GM19043 (cell line): Measurements from ENCODE around the gene NBAS.

Source experiments
- ATAC-seq: cut with Tn5 transposase; IDR thresholded peaks from one replicate; pipeline ENCODE4 v1.9.1; 2021; ENCODE audit warnings: low read depth; ENCODE audit not compliant: unreplicated experiment

The NBAS gene

DNA sequence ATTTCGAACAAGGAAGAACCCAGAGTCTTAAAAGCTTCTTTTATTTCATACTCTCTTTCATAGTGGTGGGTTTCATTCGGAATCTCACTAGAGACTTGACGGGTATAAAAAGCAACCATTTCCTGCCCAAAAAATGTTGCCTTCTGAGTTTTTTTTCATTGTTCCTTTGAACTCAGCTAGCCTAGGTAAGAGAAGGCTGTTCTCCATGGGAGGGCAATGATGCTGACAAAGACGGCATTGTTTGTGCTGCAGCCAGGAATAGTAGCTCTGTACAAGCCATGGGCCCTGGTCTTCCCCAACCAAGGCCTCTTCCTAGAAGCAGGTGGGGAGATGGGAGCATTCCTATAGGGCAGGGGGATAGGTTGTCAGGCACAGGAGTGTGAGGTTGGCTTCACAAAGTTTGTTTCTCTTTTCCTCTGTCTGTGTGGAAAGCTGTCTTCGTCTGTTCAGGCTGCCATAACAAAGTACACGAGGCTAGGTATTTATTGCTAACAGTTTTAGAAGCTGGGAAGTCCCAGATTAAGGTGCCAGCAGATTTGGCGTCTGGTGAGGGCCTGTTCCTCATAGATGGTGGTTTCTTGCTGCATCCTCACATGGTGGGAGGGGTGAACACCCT, 405.1 kb downstream of the NBAS start:
- ATAC-seq: no peak

DNA sequence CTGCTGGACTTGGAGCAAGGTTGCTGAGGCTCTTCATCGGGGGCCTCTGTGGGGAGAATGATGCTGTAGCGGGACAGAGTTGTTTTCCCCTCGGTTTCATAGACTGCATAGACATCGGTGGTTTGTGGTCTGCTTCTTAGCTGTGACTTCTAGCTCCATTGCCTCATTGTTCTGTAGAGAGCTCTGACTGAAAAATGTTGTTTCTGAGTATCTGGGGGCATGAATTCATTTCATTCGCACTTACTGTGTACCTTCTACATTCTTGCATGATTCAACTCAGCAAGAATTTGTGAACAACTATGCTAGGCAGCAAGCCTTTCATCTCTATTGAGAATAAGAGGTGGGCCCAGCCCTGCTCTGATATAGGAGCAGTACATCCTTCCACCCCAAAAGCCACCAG, 406.8 kb downstream of the NBAS start:
- ATAC-seq: no peak

DNA sequence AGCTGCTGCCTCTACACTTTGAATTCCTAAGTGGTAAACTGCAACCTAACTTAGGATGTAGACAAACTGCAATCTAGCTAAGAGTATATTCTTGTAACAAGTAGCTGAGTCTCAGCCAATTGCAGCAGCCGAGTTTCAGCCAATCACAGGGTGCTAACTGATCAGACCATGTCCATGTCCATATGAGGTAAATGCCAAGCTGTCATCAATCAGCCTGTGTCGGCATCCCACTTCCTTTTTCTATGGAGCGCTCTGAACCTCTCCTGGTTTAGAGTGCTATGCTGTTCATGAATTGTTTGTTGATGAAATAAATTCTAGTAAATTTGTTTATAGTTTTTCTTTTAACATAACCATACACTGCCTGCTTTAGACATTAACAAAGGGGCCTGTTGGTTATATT, 408.8 kb downstream of the NBAS start:
- ATAC-seq: no peak

DNA sequence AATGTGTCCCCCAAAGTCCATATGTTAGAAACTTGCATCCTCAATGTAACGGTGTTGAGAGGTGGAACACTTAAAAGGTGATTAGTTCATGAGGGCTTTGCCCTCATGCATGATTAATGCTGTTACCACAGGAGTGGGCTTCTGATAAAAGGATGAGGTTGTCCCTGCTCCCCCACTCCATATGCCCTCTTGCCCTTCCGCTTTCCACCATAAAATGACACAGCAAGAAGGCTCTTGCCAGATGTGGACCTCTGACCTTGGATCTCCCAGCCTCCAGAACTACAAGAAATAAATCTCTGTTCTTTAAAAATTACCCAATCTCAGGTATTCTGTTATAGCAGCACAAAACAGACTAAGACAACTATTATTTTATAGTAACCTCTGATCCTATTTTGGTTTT, 412.1 kb downstream of the NBAS start:
- no peak for ATAC-seq

DNA sequence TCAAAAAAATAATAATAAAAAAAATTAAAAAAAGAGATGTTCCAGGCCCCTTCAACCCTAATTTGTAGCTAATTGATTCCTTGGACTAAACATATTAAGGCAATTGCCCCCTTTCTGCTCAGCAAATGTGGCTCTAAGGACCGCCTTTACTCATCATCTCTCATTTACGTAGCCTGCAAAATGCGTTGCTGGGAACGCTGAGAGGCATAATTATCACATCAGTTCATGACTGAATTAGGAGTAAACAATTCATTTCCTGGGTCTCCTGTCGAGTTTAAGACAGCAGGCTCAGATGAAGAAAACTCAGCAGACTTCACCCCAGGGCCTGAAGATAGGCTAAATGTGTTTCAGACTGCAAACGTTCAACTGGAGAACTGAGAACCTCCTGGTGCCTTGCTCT, 413.5 kb downstream of the NBAS start:
- ATAC-seq: no peak

DNA sequence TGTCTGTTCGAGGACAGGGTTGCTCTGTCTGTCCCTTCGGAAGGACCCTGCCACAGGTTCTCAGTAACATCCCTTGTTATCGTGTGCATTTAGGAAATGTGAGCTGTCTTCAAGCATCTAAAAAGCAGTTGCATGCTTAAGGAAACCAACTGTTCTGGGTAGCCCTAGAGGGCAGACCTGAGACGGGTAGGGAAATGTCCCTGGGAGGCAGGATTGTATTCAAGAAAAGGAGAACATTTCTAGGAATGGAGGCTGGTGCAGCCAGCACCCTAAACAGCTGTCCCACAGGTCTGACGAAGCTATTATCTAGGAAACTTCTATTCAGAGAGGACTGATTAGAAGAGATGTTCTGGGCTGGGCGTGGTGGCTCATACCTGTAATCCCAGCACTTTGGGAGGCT, 414.2 kb downstream of the NBAS start:
- ATAC-seq: no peak

DNA sequence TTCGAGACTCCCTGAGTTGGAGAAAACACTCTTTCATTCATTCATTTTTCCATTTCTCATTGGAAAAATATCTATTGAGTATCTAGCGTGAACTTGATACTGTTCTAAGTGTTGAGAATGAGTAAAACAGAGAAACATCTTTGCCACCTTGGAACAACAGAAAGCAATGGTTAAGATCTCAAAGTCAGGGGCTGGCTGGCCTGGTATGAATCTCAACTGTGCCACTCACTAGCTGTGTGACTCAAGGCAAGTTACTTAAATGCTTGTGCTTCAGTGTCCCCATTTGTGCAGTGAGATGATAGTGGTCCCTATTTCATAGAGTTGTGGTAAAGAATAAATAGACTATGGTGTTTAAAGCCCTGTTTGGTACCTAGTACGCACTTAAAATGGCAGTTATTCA, 415.2 kb downstream of the NBAS start:
- ATAC-seq: no peak

DNA sequence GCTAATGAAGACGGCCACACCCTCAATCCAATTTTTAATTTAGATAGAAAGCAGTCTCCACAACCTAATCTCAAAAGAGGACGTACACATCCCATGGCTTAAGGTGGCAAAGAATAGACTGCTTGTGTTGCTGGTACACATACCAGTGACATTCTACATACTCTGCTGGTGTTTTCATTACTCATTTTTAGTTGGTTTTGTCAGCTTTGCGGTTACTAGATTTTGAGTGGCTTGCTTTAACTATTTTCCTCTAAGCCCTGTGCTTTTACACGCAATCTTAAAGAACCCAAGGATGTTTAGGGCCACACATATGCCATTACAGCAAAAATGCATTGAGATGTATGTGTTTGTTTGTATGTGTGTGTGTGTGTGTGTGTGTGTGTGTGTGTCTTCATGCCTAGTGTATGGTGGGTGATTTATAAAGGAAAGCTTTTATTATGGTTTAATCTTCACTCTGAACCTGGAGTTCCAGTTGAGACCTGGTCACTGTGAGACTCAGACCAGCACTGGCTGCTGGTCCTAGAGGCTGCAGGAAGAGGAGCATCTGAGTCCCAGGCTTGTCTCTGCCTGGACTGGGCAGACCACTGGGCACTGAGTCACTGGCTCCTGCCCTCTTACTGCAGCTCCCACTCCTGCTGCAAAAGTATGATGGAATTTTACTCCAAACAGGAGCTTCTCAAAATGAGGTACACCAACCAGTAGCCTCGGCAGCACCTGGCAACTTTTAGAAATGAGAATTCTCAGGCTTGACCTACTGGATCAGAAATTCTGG, 415.9 kb downstream of the NBAS start:
- no peak for ATAC-seq

DNA sequence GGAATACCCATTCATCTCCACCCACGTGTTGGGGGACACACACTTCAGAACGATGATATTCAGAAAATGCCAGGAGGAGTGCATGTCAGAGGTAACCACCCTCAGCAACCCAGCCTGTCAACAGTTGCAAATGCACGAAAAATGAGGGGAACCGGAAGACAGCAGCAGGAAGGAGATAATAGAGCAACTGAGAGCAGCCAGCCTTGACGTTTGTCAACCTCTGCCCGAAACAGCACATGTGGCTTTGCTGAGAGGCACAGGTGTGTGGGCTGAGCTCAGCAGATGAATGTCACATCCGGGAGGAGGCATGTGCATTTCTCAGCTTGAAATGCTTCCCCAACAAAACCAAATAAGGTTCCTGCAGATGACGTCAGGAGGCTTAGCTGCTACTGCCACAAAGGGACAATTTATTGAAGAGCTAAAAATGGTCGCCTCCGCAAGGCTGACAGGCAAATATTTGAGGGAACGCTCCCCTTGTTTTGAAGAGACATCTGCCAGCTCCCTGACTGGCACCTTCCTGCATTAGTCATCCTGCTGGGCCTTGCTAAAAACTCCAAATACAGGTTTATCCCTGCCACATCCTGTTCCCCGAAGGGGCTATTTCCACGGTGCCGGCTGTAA, 419.0 kb downstream of the NBAS start:
- peak; percentile 100 for ATAC-seq

DNA sequence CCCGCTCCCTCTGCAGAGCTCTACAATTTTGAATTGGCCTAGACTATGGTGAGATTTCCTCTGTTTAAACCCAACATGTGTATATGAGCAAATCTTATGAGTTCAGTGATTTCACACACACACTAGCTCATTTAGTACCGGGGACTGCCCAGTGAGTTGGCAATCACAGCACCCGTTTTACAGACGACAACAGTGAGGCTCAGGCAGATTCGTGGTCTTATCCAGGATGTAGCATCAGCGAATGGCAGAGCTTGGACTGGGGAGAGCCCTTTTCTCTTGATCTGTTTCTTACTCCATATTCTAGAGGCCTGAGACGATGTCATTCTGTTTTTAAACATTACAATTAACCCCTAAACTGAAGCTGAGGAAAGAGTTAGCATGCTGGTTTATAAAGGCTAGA, 419.9 kb downstream of the NBAS start:
- ATAC-seq: no peak

DNA sequence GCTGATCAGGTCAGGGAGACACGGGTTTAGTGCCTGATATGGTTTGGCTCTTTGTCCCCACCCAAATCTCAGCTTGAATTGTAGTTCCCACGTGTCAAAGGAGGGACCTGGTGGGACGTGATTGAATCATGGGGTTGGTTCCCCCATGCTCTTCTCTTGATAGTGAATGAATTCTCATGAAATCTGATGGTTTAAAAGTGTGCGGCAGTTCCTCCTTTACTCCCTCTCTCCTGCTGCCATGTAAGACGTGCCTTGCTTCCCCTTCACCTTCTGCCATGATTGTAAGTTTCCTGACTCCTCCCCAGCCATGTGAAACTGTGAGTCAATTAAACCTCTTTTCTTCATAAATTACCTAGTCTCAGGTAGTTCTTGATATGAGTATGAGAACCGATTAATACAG, 424.5 kb downstream of the NBAS start:
- ATAC-seq: no peak

DNA sequence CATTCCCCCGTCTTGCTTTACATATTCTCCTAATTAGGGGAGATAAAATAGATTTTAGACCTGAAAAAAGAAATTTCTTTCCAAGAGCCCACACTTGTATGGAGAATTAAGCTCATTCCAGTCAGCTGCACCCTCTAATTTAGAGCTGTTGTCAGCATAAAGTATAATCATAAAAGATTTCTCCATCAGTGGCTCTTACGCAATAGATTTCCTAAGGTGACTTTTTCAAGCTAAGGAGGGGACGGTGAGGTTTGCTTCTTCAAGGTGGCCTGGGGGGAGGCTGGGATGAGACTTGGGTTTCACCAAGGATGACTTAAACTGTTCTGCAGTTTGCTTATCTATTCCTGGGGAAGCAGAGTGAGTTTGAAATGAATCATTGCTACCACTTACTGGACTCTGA, 426.2 kb downstream of the NBAS start:
- ATAC-seq: no peak

DNA sequence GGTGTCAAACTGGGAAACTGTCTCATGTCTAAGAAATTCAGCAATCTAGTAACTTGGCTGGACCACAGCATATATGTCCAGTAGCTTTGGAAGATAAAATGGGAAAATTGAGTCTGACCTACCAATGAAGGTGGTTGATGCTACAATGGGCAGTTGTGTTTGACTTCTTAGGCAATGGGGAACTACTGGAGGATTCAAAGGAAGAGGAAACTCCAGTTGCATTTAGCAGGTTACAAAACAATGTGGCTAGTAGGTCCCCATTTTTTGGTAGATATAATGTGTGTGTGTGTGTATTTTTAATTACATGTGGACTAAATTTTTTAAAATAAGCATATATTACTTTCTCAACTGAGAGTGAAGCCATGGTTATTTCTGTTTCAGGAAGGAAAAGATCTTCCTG, 427.7 kb downstream of the NBAS start:
- no peak for ATAC-seq

DNA sequence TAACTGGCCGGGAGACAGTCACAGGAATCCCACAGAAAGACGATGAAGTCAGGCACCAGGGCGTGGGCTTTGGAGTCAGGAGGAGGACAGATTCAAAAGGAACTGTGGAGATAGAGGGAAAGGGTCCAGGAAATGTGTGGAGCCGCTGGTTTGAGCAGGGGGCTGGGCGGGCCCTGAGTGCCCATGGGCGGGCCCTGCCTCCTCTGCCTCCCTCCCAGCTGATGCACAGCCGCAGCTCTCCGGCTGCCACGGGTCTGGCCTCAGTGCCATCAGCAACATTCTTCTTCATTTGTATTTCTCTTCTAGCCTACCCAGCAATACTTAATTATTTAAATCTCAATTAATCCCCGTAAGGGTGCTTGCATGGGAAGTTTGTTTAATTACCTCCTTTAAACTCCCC, 432.3 kb downstream of the NBAS start:
- ATAC-seq: no peak

DNA sequence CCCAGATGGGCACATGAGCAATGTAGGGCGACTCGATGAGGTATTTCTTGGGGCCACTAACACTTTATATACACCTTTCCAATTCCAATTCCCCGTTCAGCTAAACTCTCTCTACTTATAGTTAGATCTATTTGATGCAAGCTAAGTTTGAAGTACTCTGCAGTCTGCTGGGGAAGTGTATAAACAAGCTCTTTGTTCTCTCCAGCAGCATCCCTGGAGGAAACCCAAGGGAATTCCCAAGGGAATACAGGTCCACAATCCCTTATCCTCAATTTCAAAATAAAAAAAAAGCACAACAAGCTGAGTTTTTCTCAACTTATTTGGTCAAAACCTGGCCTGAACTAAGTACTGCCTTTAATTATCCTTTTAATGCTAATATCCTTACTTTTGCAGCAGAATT, 433.3 kb downstream of the NBAS start:
- ATAC-seq: no peak

DNA sequence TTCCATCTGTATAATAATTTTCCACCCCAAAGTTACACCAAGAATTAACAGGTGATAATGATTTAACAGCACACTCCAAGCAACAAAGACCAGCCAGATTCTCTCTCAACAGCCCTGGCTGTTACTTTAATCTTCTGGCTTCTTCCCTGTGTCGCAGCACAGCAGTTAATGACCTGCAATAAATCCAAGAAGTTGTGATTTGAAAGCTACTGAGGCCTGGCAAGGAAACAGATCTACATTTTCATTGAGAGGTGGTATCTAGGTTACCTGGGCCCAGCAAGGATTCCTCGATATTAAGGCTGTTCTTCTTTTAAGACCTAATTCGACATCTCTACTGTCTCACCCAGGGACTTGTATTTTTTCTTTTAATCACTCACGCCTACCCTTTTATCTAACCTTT, 433.8 kb downstream of the NBAS start:
- ATAC-seq: no peak

DNA sequence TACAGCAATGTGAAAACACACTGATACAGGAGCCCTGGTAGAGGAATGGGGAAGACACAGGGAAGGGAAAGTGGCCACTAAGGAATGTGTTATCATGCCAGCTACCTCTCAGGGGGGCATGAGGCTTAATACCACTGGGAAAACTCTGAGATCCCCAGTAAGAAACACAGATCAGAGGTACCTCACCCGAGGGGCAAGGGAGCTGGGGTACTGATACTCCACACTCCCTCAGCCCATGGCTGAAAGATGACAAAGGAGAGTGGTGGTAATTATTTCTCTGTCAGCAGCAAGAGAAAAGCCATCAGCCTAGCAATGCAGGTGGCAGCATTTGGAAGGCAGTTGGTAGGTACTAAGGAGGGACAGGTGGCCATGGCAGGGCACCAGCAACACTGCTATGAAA, 434.8 kb downstream of the NBAS start:
- no peak for ATAC-seq

DNA sequence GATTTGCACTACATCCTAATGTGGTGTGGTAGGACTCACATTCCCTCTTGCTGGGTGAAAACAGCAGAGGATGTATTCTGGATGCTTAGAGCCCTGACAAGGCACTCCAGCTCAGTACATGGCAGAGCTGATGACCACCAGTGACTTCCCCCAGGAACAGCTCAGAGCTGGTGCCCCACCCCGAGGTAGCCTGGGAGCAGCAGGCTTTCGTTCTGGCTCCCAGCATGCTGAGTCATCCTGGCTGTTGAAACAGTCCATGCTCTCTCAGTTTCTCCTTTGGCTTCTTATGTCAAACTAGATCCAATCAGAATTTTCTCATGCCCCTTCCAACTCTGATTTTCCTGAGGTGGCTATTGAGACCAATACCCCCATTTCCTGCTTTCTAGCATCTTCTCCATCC, 438.2 kb downstream of the NBAS start:
- ATAC-seq: no peak

DNA sequence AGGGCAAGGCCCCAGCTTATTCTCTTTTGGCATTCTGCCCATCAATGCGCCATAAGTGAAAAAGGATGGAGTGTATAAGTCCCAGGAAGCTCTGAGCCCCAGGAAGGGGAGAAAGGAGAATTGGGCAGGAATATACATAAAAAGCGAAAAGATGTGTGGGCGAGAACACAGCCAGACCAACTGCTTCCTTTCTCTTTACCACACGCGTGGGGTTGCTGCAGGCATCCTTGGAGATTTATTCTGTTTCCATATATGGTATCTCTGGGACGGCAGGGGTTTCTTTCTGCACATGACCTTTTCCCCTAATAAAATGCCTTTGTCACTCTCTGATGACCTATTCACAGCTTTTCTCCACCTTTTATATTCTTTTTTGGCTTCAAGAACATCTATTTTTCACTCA, 440.5 kb downstream of the NBAS start:
- no peak for ATAC-seq

DNA sequence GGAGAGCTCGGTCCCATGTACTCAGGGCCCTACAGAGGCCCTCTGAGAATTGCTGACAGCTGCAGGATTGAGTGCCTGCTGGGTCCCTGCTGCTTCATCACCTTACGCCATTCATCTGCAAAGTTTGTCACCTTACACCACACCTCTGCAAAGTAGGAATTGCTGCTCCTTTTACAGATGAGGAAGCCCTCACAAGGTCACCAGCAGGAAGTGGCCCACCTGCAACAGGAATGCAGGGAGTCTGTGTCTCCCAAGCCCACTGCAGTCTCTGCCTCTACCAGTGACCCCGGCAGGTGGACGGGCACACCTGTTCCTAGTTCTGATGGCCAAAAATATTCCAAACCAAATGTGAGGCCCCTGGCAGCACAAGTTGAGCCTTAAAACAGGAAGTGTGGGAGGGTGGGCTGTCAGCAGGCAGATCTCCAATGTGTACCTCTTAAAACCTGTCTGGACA, 441.4 kb downstream of the NBAS start:
- ATAC-seq: no peak

DNA sequence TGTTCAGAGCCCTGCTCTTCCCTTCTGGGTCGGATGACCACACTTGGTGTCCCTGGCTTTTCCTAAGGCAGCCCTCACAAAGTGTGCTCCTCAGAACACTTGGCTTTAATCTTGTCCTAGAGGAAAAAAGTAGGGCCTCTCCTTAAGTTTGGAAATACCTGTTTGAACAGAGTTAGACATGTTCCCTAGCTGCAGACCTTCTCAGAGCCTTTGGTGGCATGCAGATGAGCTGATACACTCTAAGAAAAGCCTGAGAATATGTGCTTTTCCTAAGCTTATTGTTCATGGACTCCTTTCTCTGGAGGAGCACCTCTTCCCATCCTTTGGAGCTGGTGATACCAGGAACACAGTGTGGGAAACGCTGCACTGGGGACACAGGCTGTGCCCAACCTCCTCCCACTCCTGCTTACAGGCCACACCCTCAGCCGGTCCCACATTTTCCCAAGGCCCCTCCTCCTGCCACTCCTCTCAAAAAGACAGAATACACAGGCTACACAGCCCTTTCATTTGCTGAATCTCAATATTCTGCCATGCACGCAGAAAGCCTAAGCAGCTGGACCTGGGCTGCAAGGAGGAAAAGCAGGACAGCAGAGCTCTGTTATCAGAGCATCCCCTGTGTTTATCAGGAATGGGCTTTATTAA, 443.6 kb downstream of the NBAS start:
- no peak for ATAC-seq
